ENCODE measurements around the gene ADAR. TPM values are rescaled to one million over a fixed set of nuclear protein-coding genes. Genes with fewer than 3 reads are reported as not detected.

The ADAR gene
- total RNA-seq, 1 donor from 2014 or later, result 275 TPM

DNA sequence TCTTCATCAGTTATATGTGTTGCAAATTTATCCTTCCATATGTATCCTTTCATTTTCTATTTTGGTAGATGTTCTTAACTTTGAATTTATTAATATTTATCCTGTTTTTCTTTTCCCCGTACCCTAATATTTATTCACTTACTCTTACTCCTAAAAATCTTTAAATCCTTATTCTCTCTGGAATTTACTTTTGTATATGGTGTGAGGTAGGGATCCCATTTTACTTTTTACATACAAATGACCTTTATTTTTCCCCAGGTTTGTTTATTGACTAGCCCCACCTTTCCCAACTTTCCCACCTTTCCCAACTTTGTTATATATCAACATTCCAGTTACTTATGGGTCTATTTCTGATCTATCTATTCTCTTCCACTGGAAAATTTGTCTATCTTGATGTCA lies 21.7 kb upstream of the ADAR start:
- peaks cover 18% of the 10 kb centered on the region for H4K20me1 ChIP-seq (ENCODE audit: insufficient read depth, low read length)
- H3K4me3 ChIP-seq (ENCODE audit: insufficient read depth, low read depth, low read length), result no peak overlapping the region
- H3K36me3 ChIP-seq (ENCODE audit: insufficient read depth, low read length), result peaks cover under 1% of the 10 kb centered on the region
- DNase-seq (ENCODE audit: low read depth), result no peak
- Mint-ChIP-seq H3K9me3 (ENCODE audit: unreplicated experiment) (peaks cover 4% of the 10 kb centered on the region), H3K36me3 (ENCODE audit: low read depth, unreplicated experiment) (no peaks in the 10 kb centered on the region), H3K27me3 (ENCODE audit: low read depth, unreplicated experiment) (peaks cover 5% of the 10 kb centered on the region), H3K4me1 (ENCODE audit: low read depth, unreplicated experiment) (peaks cover 13% of the 10 kb centered on the region), H3K4me3 (ENCODE audit: unreplicated experiment) (no peak overlapping the region), H3K27ac (ENCODE audit: unreplicated experiment) (no peak overlapping the region)
- H3K27ac ChIP-seq (ENCODE audit: low read depth, low read length), result no peak overlapping the region
- peaks cover 14% of the 10 kb centered on the region for H3K4me1 ChIP-seq (ENCODE audit: insufficient read depth, low read length)
- H3K9ac ChIP-seq (ENCODE audit: low read length), result no peak overlapping the region
- FAIRE-seq, result no peak
- TF ChIP-seq EZH2 (IDR thresholded peaks at IDR 0.05; ENCODE audit: insufficient read depth, low read length) (no peak), CTCF (IDR thresholded peaks at IDR 0.05; ENCODE audit: insufficient read depth, low read depth, low read length) (no peak)
- H3K4me2 ChIP-seq (ENCODE audit: low read length), result no peak overlapping the region
- H2AFZ ChIP-seq (ENCODE audit: low read depth, low read length), result no peak overlapping the region
- H3K27me3 ChIP-seq (ENCODE audit: insufficient read depth, low read length), result no peaks in the 10 kb centered on the region
- H3K9me3 ChIP-seq (ENCODE audit: insufficient read depth, low read depth, low read length), result no peaks in the 10 kb centered on the region
- H3K79me2 ChIP-seq (ENCODE audit: insufficient read depth, low read length), result peaks cover 28% of the 10 kb centered on the region

GRCh38 chr1:154629061-154629674 lies 21.2 kb upstream of the ADAR start:
- Histone ChIP-seq H2AFZ (ENCODE audit: low read depth, low read length) (no peak overlapping the region), H3K4me2 (ENCODE audit: low read length) (no peak overlapping the region)
- H3K27ac Mint-ChIP-seq (ENCODE audit: unreplicated experiment), result no peak overlapping the region

More at GRCh38 chr1:154629061-154629674, 21.2 kb upstream of the ADAR start:
- H3K27me3 ChIP-seq (ENCODE audit: insufficient read depth, low read length), result no peaks in the 10 kb centered on the region
- no peak overlapping the region for H3K4me3 ChIP-seq (ENCODE audit: insufficient read depth, low read depth, low read length)
- TF ChIP-seq CTCF (IDR thresholded peaks at IDR 0.05; ENCODE audit: insufficient read depth, low read depth, low read length), result no peak
- TF ChIP-seq EZH2 (IDR thresholded peaks at IDR 0.05; ENCODE audit: insufficient read depth, low read length), result no peak
- peak; percentile 32 for DNase-seq (ENCODE audit: low read depth)
- H3K9ac ChIP-seq (ENCODE audit: low read length), result no peak overlapping the region
- H3K4me1 Mint-ChIP-seq (ENCODE audit: low read depth, unreplicated experiment), result peaks cover 18% of the 10 kb centered on the region
- no peak overlapping the region for H3K27ac ChIP-seq (ENCODE audit: low read depth, low read length)
- peaks cover 33% of the 10 kb centered on the region for H3K79me2 ChIP-seq (ENCODE audit: insufficient read depth, low read length)
- no peak overlapping the region for H3K4me3 Mint-ChIP-seq (ENCODE audit: unreplicated experiment)
- H3K4me1 ChIP-seq (ENCODE audit: insufficient read depth, low read length), result peaks cover 19% of the 10 kb centered on the region
- peaks cover 23% of the 10 kb centered on the region for H4K20me1 ChIP-seq (ENCODE audit: insufficient read depth, low read length)
- H3K36me3 ChIP-seq (ENCODE audit: insufficient read depth, low read length), result peaks cover 2% of the 10 kb centered on the region
- H3K27me3 Mint-ChIP-seq (ENCODE audit: low read depth, unreplicated experiment), result peaks cover 5% of the 10 kb centered on the region
- peaks cover 4% of the 10 kb centered on the region for H3K9me3 Mint-ChIP-seq (ENCODE audit: unreplicated experiment)
- H3K9me3 ChIP-seq (ENCODE audit: insufficient read depth, low read depth, low read length), result no peaks in the 10 kb centered on the region
- FAIRE-seq, result no peak
- H3K36me3 Mint-ChIP-seq (ENCODE audit: low read depth, unreplicated experiment), result peaks cover under 1% of the 10 kb centered on the region
